ENCODE results near the gene BMF. TPM values are rescaled to one million over a fixed set of nuclear protein-coding genes. Genes with fewer than 3 reads are reported as not detected.
"Not testable (repeated sequence)": the region's sequence is repeated elsewhere in the genome, so short reads cannot be mapped to it uniquely, and the experiment has no call there.

The BMF gene
- total and polyA plus RNA-seq, 4 donors = 0.63 to 10.2 (median 4.0) TPM

DNA sequence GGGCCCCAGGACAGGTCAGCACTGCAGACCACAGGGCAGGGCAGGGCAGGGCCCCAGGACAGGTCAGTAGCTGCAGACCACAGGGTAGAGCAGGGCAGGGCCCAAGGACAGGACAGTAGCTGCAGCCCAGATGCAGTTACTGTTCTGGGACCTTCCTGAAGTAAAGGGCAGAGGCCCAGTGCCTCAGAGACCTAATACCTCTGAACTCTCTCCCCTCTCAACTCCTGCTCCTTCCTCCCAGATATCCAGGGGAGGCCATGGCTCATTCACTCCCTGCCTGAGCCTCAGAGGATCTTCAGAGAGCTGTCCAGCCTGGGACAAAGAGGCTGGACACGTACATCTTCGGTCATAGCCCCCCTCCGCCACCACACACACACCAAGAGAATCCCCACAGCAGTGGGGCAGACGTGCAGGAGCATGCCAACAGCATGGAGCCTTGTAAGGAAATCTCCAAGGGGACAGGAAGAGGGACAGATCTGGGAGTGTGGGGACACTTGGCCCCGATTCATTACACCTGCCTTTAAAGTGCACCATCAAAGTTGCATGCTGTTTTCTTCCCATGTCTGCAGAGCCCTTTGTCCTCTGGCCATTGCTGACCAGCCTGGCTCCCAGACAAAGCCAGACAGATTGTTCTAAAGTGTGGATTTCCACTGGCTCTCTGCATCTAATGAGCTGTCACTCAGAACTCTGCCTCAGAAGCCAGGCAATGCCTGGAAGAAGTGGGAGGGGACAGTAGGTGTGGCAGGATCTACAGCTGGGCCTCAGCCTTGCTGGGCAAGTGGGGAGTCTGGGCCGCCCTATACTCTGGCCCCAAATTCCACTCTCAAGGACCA is 28.0 kb upstream of the BMF start:
- peaks cover 0 to under 1% (median 0%) of the 10 kb centered on the region in 4 donors for H3K4me1 ChIP-seq (ENCODE audit: control insufficient read depth in 4 of 4, insufficient read depth in 4 of 4, low read length in 3 of 4)
- H3K9ac ChIP-seq (ENCODE audit: low read depth in 1 of 2, low read length in 2 of 2) = no peak overlapping the region
- TF ChIP-seq NR2F2 (IDR thresholded peaks at IDR 0.05) (no peak), GABPA (IDR thresholded peaks at IDR 0.05 in 1 of 2, conservative IDR thresholded peaks at IDR 0.05 in 1 of 2) (no peak), EGR1 (IDR thresholded peaks at IDR 0.05; ENCODE audit: low read depth in 2 of 2) (no peak), FOXA1 (IDR thresholded peaks at IDR 0.05) (no peak), YY1 (IDR thresholded peaks at IDR 0.05) (no peak)
- TF ChIP-seq, protein P1, sequence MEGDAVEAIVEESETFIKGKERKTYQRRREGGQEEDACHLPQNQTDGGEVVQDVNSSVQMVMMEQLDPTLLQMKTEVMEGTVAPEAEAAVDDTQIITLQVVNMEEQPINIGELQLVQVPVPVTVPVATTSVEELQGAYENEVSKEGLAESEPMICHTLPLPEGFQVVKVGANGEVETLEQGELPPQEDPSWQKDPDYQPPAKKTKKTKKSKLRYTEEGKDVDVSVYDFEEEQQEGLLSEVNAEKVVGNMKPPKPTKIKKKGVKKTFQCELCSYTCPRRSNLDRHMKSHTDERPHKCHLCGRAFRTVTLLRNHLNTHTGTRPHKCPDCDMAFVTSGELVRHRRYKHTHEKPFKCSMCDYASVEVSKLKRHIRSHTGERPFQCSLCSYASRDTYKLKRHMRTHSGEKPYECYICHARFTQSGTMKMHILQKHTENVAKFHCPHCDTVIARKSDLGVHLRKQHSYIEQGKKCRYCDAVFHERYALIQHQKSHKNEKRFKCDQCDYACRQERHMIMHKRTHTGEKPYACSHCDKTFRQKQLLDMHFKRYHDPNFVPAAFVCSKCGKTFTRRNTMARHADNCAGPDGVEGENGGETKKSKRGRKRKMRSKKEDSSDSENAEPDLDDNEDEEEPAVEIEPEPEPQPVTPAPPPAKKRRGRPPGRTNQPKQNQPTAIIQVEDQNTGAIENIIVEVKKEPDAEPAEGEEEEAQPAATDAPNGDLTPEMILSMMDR (IDR thresholded peaks at IDR 0.05; ENCODE audit: low read depth, low read length, missing input control) = no peak
- TF ChIP-seq, protein P2, sequence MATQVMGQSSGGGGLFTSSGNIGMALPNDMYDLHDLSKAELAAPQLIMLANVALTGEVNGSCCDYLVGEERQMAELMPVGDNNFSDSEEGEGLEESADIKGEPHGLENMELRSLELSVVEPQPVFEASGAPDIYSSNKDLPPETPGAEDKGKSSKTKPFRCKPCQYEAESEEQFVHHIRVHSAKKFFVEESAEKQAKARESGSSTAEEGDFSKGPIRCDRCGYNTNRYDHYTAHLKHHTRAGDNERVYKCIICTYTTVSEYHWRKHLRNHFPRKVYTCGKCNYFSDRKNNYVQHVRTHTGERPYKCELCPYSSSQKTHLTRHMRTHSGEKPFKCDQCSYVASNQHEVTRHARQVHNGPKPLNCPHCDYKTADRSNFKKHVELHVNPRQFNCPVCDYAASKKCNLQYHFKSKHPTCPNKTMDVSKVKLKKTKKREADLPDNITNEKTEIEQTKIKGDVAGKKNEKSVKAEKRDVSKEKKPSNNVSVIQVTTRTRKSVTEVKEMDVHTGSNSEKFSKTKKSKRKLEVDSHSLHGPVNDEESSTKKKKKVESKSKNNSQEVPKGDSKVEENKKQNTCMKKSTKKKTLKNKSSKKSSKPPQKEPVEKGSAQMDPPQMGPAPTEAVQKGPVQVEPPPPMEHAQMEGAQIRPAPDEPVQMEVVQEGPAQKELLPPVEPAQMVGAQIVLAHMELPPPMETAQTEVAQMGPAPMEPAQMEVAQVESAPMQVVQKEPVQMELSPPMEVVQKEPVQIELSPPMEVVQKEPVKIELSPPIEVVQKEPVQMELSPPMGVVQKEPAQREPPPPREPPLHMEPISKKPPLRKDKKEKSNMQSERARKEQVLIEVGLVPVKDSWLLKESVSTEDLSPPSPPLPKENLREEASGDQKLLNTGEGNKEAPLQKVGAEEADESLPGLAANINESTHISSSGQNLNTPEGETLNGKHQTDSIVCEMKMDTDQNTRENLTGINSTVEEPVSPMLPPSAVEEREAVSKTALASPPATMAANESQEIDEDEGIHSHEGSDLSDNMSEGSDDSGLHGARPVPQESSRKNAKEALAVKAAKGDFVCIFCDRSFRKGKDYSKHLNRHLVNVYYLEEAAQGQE (IDR thresholded peaks at IDR 0.05) = no peak
- TF ChIP-seq, protein P3, sequence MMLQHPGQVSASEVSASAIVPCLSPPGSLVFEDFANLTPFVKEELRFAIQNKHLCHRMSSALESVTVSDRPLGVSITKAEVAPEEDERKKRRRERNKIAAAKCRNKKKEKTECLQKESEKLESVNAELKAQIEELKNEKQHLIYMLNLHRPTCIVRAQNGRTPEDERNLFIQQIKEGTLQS (IDR thresholded peaks at IDR 0.05) = no peak
- 89% methylated on average over 6 of the region's 6 CpGs for WGBS
- H3K36me3 ChIP-seq (ENCODE audit: control insufficient read depth in 4 of 4, insufficient read depth in 3 of 4, low read depth in 1 of 4, low read length in 3 of 4) = no peaks in the 10 kb centered on the region
- no peaks in the 10 kb centered on the region for H3K9me3 ChIP-seq (ENCODE audit: control insufficient read depth in 4 of 4, low read length in 3 of 4)
- H3K27ac ChIP-seq (ENCODE audit: low read depth in 1 of 2, low read length in 2 of 2) = no peak overlapping the region
- no peaks in the 10 kb centered on the region for H3K27me3 ChIP-seq (ENCODE audit: control insufficient read depth in 4 of 4, insufficient read depth in 4 of 4, low read length in 3 of 4)
- no peak overlapping the region for H3K4me3 ChIP-seq (ENCODE audit: low read depth in 1 of 3, low read length in 3 of 3)
- no peak for DNase-seq (ENCODE audit: low spot score)

DNA sequence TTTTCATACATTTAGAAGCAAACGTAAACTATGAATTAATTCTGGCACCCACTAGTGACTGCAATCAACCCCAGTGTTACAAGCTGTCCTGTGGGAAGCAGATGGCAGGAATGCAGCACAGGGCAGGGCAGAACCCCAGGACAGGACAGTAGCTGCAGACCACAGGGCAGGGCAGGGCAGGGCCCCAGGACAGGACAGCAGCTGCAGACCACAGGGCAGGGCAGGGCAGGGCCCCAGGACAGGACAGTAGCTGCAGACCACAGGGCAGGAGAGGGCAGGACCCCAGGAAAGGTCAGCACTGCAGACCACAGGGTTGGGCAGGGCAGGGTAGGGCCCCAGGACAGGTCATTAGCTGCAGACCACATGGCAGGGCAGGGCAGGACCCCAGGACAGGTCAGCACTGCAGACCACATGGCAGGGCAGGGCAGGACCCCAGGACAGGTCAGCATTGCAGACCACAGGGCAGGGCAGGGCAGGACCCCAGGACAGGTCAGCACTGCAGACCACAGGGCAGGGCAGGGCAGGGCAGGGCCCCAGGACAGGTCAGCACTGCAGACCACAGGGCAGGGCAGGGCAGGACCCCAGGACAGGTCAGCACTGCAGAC is 27.3 kb upstream of the BMF start:
- not testable (repeated sequence) for DNase-seq (ENCODE audit: low spot score); H3K9me3 ChIP-seq (ENCODE audit: control insufficient read depth in 4 of 4, low read length in 3 of 4); H3K9ac ChIP-seq (ENCODE audit: low read depth in 1 of 2, low read length in 2 of 2); H3K4me3 ChIP-seq (ENCODE audit: low read depth in 1 of 3, low read length in 3 of 3); H3K27ac ChIP-seq (ENCODE audit: low read depth in 1 of 2, low read length in 2 of 2); H3K36me3 ChIP-seq (ENCODE audit: control insufficient read depth in 4 of 4, insufficient read depth in 3 of 4, low read depth in 1 of 4, low read length in 3 of 4); H3K27me3 ChIP-seq (ENCODE audit: control insufficient read depth in 4 of 4, insufficient read depth in 4 of 4, low read length in 3 of 4); H3K4me1 ChIP-seq (ENCODE audit: control insufficient read depth in 4 of 4, insufficient read depth in 4 of 4, low read length in 3 of 4)
- WGBS = 88% methylated on average over 1 of the region's 1 CpG

DNA sequence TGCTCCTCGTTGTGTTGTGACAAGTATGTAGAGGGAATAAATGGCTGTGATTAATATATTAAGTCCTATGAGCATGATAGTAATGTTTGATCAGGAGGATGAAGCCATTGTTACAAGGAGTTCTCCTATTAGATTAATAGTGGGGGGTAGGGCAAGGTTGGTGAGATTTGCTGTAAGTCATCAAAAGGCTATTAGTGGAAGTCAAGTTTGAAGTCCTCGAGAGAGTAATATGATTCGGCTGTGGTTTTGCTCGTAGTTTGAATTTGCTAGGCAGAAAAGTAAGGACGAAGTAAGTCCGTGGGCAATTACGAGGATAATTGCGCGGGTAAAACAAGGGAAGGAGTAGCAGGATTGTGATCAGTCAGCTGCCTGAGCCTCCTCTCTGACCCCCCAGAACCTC is 26.2 kb upstream of the BMF start:
- 91% methylated on average over 9 of the region's 9 CpGs for WGBS
- Histone ChIP-seq H3K36me3 (ENCODE audit: control insufficient read depth in 4 of 4, insufficient read depth in 3 of 4, low read depth in 1 of 4, low read length in 3 of 4) (no peaks in the 10 kb centered on the region), H3K27me3 (ENCODE audit: control insufficient read depth in 4 of 4, insufficient read depth in 4 of 4, low read length in 3 of 4) (no peaks in the 10 kb centered on the region), H3K9ac (ENCODE audit: low read depth in 1 of 2, low read length in 2 of 2) (no peak overlapping the region), H3K4me1 (ENCODE audit: control insufficient read depth in 4 of 4, insufficient read depth in 4 of 4, low read length in 3 of 4) (no peaks in the 10 kb centered on the region), H3K4me3 (ENCODE audit: low read depth in 1 of 3, low read length in 3 of 3) (no peak overlapping the region), H3K27ac (ENCODE audit: low read depth in 1 of 2, low read length in 2 of 2) (no peak overlapping the region), H3K9me3 (ENCODE audit: control insufficient read depth in 4 of 4, low read length in 3 of 4) (no peaks in the 10 kb centered on the region)
- TF ChIP-seq TAF1 (conservative IDR thresholded peaks at IDR 0.05) = no peak
- TF ChIP-seq, protein P3 (IDR thresholded peaks at IDR 0.05) = no peak
- TF ChIP-seq NR2F2 (IDR thresholded peaks at IDR 0.05) = no peak
- TF ChIP-seq YY1 (IDR thresholded peaks at IDR 0.05) = no peak
- no peak for DNase-seq (ENCODE audit: low spot score)
